ENCODE results near the gene SLC7A14. TPM values are rescaled to one million over a fixed set of nuclear protein-coding genes. Genes with fewer than 3 reads are reported as not detected.

Gene SLC7A14
- total and polyA plus RNA-seq, 2 of the 13 experiments (the other 11 are each of a cell fraction or from before 2014, with no cell fraction given): not detected

- TF ChIP-seq, protein P1, sequence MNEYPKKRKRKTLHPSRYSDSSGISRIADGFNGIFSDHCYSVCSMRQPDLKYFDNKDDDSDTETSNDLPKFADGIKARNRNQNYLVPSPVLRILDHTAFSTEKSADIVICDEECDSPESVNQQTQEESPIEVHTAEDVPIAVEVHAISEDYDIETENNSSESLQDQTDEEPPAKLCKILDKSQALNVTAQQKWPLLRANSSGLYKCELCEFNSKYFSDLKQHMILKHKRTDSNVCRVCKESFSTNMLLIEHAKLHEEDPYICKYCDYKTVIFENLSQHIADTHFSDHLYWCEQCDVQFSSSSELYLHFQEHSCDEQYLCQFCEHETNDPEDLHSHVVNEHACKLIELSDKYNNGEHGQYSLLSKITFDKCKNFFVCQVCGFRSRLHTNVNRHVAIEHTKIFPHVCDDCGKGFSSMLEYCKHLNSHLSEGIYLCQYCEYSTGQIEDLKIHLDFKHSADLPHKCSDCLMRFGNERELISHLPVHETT (CRISPR knock-in tag; conservative IDR thresholded peaks at IDR 0.05): no peak
- TF ChIP-seq SMAD3 (CRISPR knock-in tag; IDR thresholded peaks at IDR 0.05) (0 out of 2 replicates have a peak, but pooled peaks have one; percentile 50), ZNF552 (CRISPR knock-in tag; IDR thresholded peaks at IDR 0.05; ENCODE audit: borderline replicate concordance) (no peak), CHD4 (IDR thresholded peaks at IDR 0.05; ENCODE audit: borderline replicate concordance, low read length) (no peak), NONO (IDR thresholded peaks at IDR 0.05) (no peak), NONO (CRISPR knock-in tag; conservative IDR thresholded peaks at IDR 0.05) (no peak), ZXDC (CRISPR knock-in tag; IDR thresholded peaks at IDR 0.05) (no peak), ZFAT (CRISPR knock-in tag; conservative IDR thresholded peaks at IDR 0.05) (no peak), ZNF788 (CRISPR knock-in tag; IDR thresholded peaks at IDR 0.05; ENCODE audit: borderline replicate concordance) (no peak), SIX4 (CRISPR knock-in tag; IDR thresholded peaks at IDR 0.05) (peak; percentile 30; the same call in 1 of the 2 replicates), ZNF792 (CRISPR knock-in tag; IDR thresholded peaks at IDR 0.05) (no peak), ZNF629 (CRISPR knock-in tag; conservative IDR thresholded peaks at IDR 0.05) (no peak), ZBTB14 (CRISPR knock-in tag; IDR thresholded peaks at IDR 0.05) (no peak), KDM4B (CRISPR knock-in tag; IDR thresholded peaks at IDR 0.05) (0 out of 2 replicates have a peak, but pooled peaks have one; percentile 34), TCF7L2 (IDR thresholded peaks at IDR 0.05; ENCODE audit: low read depth, low read length) (no peak), ZNF841 (CRISPR knock-in tag; IDR thresholded peaks at IDR 0.05; ENCODE audit: borderline replicate concordance) (no peak), ZNF766 (CRISPR knock-in tag; IDR thresholded peaks at IDR 0.05; ENCODE audit: borderline replicate concordance) (no peak), ZNF317 (CRISPR knock-in tag; IDR thresholded peaks at IDR 0.05) (no peak), HDAC1 (CRISPR knock-in tag; IDR thresholded peaks at IDR 0.05) (no peak), XBP1 (CRISPR knock-in tag; IDR thresholded peaks at IDR 0.05) (no peak), THYN1 (CRISPR knock-in tag; IDR thresholded peaks at IDR 0.05; ENCODE audit: borderline replicate concordance, low read depth) (no peak)
- TF ChIP-seq, protein P2, sequence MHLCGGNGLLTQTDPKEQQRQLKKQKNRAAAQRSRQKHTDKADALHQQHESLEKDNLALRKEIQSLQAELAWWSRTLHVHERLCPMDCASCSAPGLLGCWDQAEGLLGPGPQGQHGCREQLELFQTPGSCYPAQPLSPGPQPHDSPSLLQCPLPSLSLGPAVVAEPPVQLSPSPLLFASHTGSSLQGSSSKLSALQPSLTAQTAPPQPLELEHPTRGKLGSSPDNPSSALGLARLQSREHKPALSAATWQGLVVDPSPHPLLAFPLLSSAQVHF (CRISPR knock-in tag; IDR thresholded peaks at IDR 0.05): no peak
- TF ChIP-seq, protein P3, sequence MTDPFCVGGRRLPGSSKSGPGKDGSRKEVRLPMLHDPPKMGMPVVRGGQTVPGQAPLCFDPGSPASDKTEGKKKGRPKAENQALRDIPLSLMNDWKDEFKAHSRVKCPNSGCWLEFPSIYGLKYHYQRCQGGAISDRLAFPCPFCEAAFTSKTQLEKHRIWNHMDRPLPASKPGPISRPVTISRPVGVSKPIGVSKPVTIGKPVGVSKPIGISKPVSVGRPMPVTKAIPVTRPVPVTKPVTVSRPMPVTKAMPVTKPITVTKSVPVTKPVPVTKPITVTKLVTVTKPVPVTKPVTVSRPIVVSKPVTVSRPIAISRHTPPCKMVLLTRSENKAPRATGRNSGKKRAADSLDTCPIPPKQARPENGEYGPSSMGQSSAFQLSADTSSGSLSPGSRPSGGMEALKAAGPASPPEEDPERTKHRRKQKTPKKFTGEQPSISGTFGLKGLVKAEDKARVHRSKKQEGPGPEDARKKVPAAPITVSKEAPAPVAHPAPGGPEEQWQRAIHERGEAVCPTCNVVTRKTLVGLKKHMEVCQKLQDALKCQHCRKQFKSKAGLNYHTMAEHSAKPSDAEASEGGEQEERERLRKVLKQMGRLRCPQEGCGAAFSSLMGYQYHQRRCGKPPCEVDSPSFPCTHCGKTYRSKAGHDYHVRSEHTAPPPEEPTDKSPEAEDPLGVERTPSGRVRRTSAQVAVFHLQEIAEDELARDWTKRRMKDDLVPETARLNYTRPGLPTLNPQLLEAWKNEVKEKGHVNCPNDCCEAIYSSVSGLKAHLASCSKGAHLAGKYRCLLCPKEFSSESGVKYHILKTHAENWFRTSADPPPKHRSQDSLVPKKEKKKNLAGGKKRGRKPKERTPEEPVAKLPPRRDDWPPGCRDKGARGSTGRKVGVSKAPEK (CRISPR knock-in tag; IDR thresholded peaks at IDR 0.05; ENCODE audit: borderline replicate concordance): no peak
These were observed 86.2 kb downstream of the SLC7A14 start (continued) for GRCh38 chr3:170499562-170500156.
